DMS153 treated with DMSO at 0.1 percent for 48 hours (cell line): Measurements from ENCODE around the gene PGGT1B.
A peak's percentile ranks its signal among the peaks of the same experiment; 100 is the strongest.

Source experiments
- DNase-seq: peaks from one replicate; lab custom pipeline; 2025; ENCODE audit not compliant: unreplicated experiment; lab: John Stamatoyannopoulos, UW

The PGGT1B gene

GRCh38 chr5:115181757-115182156, 80.9 kb downstream of the PGGT1B start:
- no peak for DNase-seq

DNA sequence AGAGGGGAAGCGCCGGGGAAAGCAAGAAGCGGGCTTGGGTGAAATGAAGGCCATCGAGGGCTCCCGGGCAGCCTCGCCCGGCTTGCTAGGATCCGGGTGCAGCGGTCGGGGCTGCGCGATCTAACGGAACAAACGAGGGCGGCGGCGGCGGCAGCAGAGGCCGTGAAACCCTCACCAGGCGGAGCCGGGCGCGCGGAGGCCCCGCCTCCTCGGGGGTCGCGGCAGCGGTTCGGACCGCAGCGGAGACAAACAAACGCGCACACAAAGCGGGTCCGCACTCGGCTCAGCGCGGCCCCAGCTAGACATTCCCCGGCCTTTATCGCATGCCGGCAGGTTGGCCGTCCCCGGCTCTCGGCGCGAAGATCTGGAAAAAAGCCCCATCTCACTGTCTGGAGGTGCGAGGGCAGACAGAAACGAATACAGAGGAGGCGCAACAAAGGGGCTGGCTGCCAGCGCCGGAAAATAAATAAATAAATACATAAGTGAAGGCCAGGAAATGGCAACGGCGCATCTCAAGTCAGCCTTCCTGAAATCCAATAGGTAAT, 82.4 kb downstream of the PGGT1B start:
- DNase-seq: no peak

- no peak for DNase-seq
These were observed 83.1 kb downstream of the PGGT1B start for GRCh38 chr5:115179394-115180164.

DNA sequence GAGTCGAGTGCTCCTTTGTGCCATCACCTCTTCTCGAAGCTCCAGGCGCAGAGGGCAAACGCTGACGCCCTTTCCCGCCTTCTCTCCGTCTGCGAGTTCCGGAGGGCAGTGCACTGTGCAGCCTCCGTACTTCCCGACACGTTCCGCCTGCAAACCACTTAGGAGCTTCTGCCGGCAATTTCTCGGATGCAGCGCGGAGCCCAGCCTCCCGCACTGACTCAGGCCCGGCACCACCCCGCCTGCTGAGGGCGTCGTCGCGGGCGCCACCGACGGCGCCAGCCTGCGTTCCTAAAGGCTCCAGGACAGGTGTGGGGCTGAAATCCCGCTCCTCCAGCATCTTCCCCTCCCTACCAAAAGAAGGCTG, 83.7 kb downstream of the PGGT1B start:
- no peak for DNase-seq

GRCh38 chr5:115170929-115171510, 91.7 kb downstream of the PGGT1B start:
- no peak for DNase-seq

- no peak for DNase-seq
These were observed 92.3 kb downstream of the PGGT1B start for GRCh38 chr5:115170134-115170928.

DNA sequence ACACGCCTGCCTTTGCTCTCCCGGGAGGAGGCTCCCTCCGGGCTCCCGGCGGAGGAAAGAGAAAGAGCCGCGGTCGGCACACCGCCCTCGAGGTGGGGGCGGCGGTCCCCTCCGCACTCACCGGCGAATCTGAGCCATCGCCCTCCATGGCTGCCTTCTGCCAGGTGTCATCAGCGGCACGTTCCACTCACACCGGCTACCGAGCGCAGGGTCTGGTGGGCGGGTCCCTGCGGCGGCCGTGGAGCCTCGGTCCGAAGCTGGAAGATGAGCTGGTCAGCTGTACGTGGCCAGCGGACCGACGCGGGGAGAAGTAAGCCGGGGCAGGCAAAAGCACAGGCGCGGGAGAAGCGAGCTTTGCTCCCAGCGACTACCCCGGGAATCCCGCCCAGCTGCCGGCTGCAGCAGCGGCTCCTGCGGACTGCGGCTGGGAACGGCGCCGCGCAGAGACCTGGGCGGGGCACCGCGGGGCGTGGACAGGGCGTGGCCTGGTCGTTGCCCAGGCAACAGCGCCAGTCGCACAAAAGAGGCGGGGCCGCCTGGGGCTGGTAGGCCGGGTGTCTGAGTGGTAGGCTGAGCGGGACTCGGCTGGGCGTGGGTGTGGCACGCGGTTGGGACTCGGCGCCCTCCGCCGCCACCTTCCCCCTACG, 93.1 kb downstream of the PGGT1B start, which contains the start of gene TRIM36:
Gene TRIM36, minus strand, starts transcription at position 422 of the 647 bp plus-strand sequence. Its CDS starts 274 bp downstream, at position 148.
- peak; percentile 67 for DNase-seq

DNA sequence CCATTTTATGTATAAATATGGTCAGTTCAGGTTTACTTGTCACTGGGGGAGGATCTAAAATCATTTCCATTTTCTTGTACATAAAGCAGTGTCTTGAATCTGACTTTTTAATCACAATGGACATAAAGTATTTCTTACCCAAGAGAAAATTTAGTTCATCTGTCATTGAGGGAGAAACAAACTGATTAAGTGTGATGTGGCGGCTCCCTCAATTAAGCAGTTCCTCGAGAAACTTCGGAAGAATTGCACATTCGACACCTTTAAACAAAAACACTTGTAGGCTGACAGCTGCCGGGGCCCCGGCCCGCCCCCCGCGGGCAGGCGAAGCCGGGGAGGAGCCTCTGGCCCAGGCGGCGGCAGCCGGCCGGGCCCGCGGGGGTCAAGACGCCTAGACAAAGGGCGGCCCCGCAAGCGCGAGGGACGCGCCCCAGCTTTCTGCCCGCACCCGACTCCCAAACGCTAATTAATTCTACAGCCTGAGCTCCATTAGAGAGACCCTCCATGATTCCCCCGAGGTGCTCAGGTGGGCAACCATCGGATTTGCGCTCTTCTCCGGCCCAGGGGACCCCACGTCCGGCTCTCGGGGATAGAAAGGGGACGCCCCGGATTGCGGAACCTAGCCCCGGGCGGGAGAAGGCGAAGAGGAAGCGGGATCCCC, 93.7 kb downstream of the PGGT1B start:
- no peak for DNase-seq

DNA sequence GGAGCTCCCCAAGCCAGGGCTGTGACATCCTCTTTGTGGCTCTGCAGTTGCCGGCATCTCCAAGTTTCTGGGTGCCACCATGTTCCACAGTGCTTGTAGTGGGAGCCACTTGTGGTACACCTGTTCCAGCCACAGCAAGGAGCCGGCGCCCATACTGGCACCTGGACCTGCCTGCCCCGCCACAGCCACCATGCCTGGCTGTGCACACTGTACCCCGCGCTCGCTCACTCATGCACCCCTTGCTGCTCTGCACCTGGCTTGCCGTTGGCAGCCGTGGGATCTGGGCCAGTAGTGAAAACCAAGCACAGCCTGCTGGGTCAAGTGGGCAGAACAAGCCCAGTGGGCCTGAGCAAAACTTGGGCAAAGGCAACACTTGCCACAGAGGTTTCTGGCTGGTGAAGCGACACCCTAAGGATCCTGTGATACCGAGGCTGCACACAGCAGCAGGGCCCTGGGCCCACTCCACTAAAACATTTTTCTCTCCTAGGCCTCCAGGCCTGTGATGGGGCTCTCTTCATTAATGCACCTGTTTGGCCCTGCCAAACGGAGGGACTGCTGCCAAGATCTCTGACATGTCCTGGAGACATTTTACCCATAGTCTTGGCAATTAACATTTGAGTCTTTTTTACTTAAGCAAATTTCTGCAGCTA, 95.8 kb downstream of the PGGT1B start:
- no peak for DNase-seq

DNA sequence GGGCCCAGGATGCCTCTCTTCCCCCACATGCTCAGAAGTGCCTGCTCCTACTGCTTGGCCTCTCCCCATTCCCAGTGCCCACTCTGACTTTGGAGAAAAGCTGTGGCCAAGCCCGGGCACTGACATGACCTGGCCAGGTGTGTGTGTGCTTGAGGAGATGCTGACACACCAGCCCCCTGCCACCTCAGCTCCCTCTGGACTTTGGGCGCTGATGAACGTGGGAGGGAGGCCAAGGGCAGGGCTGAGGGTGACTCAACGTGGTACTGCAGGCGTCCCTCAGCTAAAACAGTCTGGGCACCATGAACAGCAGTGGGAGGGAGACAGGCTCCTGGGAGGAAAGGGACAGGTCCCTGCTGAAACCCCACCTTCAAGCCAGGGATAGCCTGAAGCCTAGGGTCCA, 96.9 kb downstream of the PGGT1B start:
- DNase-seq: no peak

DNA sequence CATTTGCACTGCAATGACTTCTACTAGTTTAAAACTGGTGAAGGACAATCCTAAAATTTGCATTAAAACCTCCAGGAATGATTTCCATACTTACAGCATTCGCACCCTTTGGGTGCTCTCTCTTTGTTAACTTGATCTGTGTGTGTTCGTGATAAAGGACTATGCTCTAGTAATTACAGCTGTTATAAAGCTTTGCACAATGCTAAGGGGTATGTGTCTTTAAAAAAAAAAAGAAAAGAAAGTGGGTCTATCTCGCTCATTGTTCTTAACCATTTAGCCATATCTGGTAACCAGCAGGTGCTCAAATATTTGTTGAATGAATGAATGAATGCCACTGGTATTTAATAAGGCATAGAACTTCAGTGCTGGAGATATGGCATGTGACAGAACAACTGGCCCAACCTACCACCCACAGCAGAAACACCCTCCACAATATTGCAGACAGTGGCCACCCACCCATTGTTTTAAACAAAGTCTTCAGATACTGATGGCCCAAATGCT, 101.7 kb downstream of the PGGT1B start:
- DNase-seq: no peak
